PC-9 (cell line): ENCODE measurements around the gene CYBA. TPM values are rescaled to one million over a fixed set of nuclear protein-coding genes. Genes with fewer than 3 reads are reported as not detected.
A peak's percentile ranks its signal among the peaks of the same experiment; 100 is the strongest.

Source experiments
- BruUV-seq: library from RNA; stranded (reverse); fragments of 400-500 nt; replicated peaks from 2 replicates; lab custom pipeline; 2021; lab: Mats Ljungman, UMichigan
- CTCF ChIA-PET: fragments of 300-600 bp; sonication (Branson Sonifier 250); formaldehyde crosslinking; loops from one replicate; lab custom pipeline; 2022; ENCODE audit warnings: antibody characterized with exemption; lab: Charles Lee
- POLR2A ChIA-PET: fragments of 300-600 bp; sonication (Branson Sonifier 250); formaldehyde crosslinking; loops from one replicate; lab custom pipeline; 2022; ENCODE audit warnings: antibody characterized with exemption; ENCODE audit not compliant: unreplicated experiment; lab: Charles Lee
- DNase-seq, 2 experiments: peaks; one replicate each; pipeline versions ENCODE4 v3.0.0 to v3.0.0-alpha.2; 2015 to 2022; ENCODE audit warnings: mixed read lengths in 1 of 2
- H2AFZ ChIP-seq: fragments of 200-600 bp; sonication (generic); 2 replicates; pipeline ENCODE4 v1.8.1; 2017; ENCODE audit warnings: antibody characterized with exemption
- H3F3A ChIP-seq: fragments of 200-600 bp; sonication (generic); 2 replicates; pipeline ENCODE4 v1.8.1; 2017; ENCODE audit warnings: antibody characterized with exemption, mild to moderate bottlenecking, low read depth; ENCODE audit not compliant: insufficient read depth
- H3K27ac ChIP-seq: fragments of 200-600 bp; sonication (generic); 2 replicates; pipeline ENCODE4 v1.6.1; 2016; ENCODE audit warnings: mixed run types
- H3K27me3 ChIP-seq: fragments of 200-600 bp; sonication (generic); 2 replicates; pipeline ENCODE4 v1.6.1; 2016; ENCODE audit warnings: low read depth, mixed run types; ENCODE audit not compliant: insufficient read depth
- H3K36me3 ChIP-seq: fragments of 200-600 bp; sonication (generic); 2 replicates; pipeline ENCODE4 v1.6.1; 2016; ENCODE audit warnings: low read depth, mixed run types
- H3K4me1 ChIP-seq: fragments of 200-600 bp; sonication (generic); replicated peaks from 2 replicates; pipeline ENCODE4 v1.6.1; 2016; ENCODE audit warnings: mixed run types; ENCODE audit not compliant: insufficient read depth
- H3K4me2 ChIP-seq: fragments of 200-600 bp; sonication (generic); 2 replicates; pipeline ENCODE4 v1.6.1; 2017; ENCODE audit warnings: mixed run types
- H3K4me3 ChIP-seq: fragments of 200-600 bp; sonication (generic); 2 replicates; pipeline ENCODE4 v1.6.1; 2016; ENCODE audit warnings: mixed run types
- H3K79me2 ChIP-seq: fragments of 200-600 bp; sonication (generic); 2 replicates; pipeline ENCODE4 v1.6.1; 2017; ENCODE audit warnings: low read depth, mixed run types
- H3K9me2 ChIP-seq: fragments of 200-600 bp; sonication (generic); 2 replicates; pipeline ENCODE4 v1.8.1; 2017; ENCODE audit warnings: mild to moderate bottlenecking; ENCODE audit not compliant: insufficient read depth
- H3K9me3 ChIP-seq: fragments of 200-600 bp; sonication (generic); 2 replicates; pipeline ENCODE4 v1.8.1; 2016; ENCODE audit warnings: low read depth; ENCODE audit not compliant: insufficient read depth
- H4K20me1 ChIP-seq: fragments of 200-600 bp; sonication (generic); 2 replicates; pipeline ENCODE4 v1.8.1; 2017; ENCODE audit not compliant: insufficient read depth
- EZH2 ChIP-seq: fragments of 200-600 bp; sonication (generic); IDR thresholded peaks from 2 replicates; pipeline ENCODE4 v1.8.0; 2017; ENCODE audit warnings: antibody characterized with exemption, low read depth
- intact Hi-C: fragments of 100-400 bp; cut with micrococcal nuclease; formaldehyde crosslinking; loops from one replicate; pipeline ENCODE4 v1.10.0; 2022; ENCODE audit not compliant: unreplicated experiment
- total RNA-seq: library from RNA; stranded (reverse); gene quantifications from 2 replicates; pipeline ENCODE4 v1.2.3, GENCODE V29; 2021
- TF ChIP-seq, protein P1 (sequence below): fragments of 200-600 bp; sonication (generic); conservative IDR thresholded peaks from 2 replicates; pipeline ENCODE4 v1.6.1; 2017; ENCODE audit warnings: mixed run types, antibody characterized with exemption, mild to moderate bottlenecking, moderate library complexity

CYBA gene
- total RNA-seq, 1 experiment from 2014 or later, result 8.0 TPM

- intact Hi-C loops, result no loop called here
- CTCF ChIA-PET, result no interaction called here
These were observed 47.8 kb upstream of the CYBA start for GRCh38 chr16:88698646-88699045.

DNA sequence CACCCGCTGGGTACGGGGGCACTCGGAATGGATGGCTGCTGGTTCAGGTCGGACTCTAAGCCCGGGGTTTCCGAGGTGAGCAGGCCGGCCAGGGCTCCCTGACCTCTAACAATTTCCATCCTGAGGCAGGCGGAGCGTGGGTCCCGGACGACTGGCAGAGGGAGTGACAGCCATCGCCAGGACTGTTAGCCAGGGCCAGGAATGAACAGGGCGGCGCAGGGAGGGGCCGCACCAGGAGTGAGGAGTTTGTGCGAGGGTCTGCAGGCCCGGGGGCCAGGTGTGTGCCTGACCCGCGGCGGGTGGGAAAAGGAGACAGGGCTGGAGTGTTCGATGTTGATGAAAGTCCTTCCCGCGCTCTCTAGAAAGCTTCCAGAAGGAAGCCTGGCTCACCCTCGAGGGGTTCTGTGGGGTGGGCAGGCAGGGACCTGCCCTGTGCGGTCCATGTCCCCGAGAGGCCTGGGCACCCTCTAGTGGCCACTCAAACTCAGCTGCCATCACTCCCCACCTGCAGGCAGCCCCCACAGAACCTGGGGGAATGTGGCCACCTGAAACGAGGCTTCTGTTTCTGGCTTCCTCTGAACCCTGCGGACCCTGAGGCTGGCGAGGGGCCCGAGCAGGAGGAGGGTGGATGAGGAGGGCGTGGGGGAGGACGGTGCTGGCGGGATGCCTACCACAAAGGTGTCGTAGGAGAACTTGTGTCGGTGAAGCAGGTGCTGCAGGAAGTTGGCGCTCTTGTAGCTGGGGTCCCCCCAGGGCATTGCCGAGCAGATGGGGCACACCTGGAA is 47.2 kb upstream of the CYBA start:
- H2AFZ ChIP-seq, result no peak overlapping the region
- H3K4me1 ChIP-seq, result no peaks in the 10 kb centered on the region
- no peak overlapping the region for H3K4me3 ChIP-seq
- no TSS peak for BruUV-seq
- no peak for DNase-seq
- H3K9me2 ChIP-seq, result no peaks in the 10 kb centered on the region
- POLR2A ChIA-PET, result no interaction called here
- H4K20me1 ChIP-seq, result no peaks in the 10 kb centered on the region
- no peak overlapping the region for H3K27ac ChIP-seq
- CTCF ChIA-PET, result no interaction called here
- H3F3A ChIP-seq, result no peaks in the 10 kb centered on the region
- H3K36me3 ChIP-seq, result no peaks in the 10 kb centered on the region
- no peaks in the 10 kb centered on the region for H3K27me3 ChIP-seq
- H3K79me2 ChIP-seq, result no peaks in the 10 kb centered on the region
- TF ChIP-seq, protein P1, sequence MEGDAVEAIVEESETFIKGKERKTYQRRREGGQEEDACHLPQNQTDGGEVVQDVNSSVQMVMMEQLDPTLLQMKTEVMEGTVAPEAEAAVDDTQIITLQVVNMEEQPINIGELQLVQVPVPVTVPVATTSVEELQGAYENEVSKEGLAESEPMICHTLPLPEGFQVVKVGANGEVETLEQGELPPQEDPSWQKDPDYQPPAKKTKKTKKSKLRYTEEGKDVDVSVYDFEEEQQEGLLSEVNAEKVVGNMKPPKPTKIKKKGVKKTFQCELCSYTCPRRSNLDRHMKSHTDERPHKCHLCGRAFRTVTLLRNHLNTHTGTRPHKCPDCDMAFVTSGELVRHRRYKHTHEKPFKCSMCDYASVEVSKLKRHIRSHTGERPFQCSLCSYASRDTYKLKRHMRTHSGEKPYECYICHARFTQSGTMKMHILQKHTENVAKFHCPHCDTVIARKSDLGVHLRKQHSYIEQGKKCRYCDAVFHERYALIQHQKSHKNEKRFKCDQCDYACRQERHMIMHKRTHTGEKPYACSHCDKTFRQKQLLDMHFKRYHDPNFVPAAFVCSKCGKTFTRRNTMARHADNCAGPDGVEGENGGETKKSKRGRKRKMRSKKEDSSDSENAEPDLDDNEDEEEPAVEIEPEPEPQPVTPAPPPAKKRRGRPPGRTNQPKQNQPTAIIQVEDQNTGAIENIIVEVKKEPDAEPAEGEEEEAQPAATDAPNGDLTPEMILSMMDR, result peak; percentile 51; the same call in 1 of the 2 replicates
- TF ChIP-seq EZH2, result no peak
- H3K9me3 ChIP-seq, result no peaks in the 10 kb centered on the region
- intact Hi-C loops, result no loop called here
- H3K4me2 ChIP-seq, result no peak overlapping the region

More at GRCh38 chr16:88698646-88699045, 47.8 kb upstream of the CYBA start:
- H3K9me2 ChIP-seq, result no peaks in the 10 kb centered on the region
- H3K27ac ChIP-seq, result no peak overlapping the region
- no peaks in the 10 kb centered on the region for H3K79me2 ChIP-seq
- H3K4me1 ChIP-seq, result no peaks in the 10 kb centered on the region
- H2AFZ ChIP-seq, result no peak overlapping the region
- TF ChIP-seq, protein P1, result no peak
- no peak for TF ChIP-seq EZH2
- H3K4me2 ChIP-seq, result no peak overlapping the region
- H4K20me1 ChIP-seq, result no peaks in the 10 kb centered on the region
- H3K27me3 ChIP-seq, result no peaks in the 10 kb centered on the region
- H3F3A ChIP-seq, result no peaks in the 10 kb centered on the region
- no peaks in the 10 kb centered on the region for H3K9me3 ChIP-seq
- BruUV-seq, result no TSS peak
- DNase-seq, result no peak
- POLR2A ChIA-PET, result no interaction called here
- H3K36me3 ChIP-seq, result no peaks in the 10 kb centered on the region
- H3K4me3 ChIP-seq, result no peak overlapping the region

DNA sequence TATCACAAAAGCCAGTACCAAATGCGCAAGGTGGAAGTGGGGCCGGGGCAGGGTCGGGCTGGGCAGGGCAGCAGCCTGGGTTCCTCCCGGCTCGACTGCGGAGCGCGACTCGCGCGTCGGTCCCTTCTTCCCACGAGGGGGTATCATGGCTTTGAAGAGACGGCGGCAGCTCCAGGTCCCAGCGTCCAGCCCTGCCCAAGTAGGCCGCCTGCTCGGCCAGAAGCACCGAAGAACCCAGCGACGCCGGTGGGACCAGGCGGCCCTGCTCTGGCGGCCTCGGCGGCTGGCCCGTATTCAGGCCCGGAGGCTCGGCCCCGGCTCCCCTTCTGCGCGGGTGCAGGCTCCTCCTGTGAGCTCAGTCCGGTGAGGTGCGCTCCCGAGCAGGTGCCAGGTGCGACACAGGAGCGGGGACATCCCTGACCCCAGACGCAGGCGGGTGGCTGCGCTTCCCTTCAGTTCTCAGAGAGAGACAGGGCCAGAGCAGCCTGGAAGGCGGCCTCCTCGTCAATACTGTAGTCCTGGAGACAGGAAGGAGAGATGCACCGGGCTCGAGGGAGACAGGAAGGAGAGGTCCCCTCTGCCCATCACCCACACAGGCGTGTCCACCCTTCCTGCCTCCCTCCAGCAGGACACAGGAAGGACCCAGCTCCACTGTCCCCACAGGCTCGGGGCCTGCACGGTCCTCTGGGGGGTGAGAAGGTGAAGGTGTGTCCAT is 46.4 kb upstream of the CYBA start:
- ChIA-PET POLR2A (no interaction called here), CTCF (no interaction called here)
- no peak for TF ChIP-seq EZH2
- TF ChIP-seq, protein P1, result no peak

More for the DNA sequence above, 46.4 kb upstream of the CYBA start:
- no peak overlapping the region for H2AFZ ChIP-seq
- H3F3A ChIP-seq, result no peaks in the 10 kb centered on the region
- H3K4me2 ChIP-seq, result no peak overlapping the region
- intact Hi-C loops, result no loop called here
- H3K27me3 ChIP-seq, result no peaks in the 10 kb centered on the region
- no peak overlapping the region for H3K27ac ChIP-seq
- no peaks in the 10 kb centered on the region for H3K9me2 ChIP-seq
- no peak for DNase-seq
- H3K36me3 ChIP-seq, result no peaks in the 10 kb centered on the region
- no peaks in the 10 kb centered on the region for H4K20me1 ChIP-seq
- no peaks in the 10 kb centered on the region for H3K9me3 ChIP-seq
- no peaks in the 10 kb centered on the region for H3K79me2 ChIP-seq
- BruUV-seq, result no TSS peak
- no peak overlapping the region for H3K4me3 ChIP-seq
- no peaks in the 10 kb centered on the region for H3K4me1 ChIP-seq
